ENCODE data around the gene MAP3K8.

MAP3K8 gene

GRCh38 chr10:30433730-30434272 lies at the start of gene MAP3K8:
Gene MAP3K8 (plus strand): TSS chr10:30434184. CDS start chr10:30438939, 4,755 bp downstream.
- peak; percentile 54 to 96 (median 78) for DNase-seq
- intact Hi-C loops (cut with DNase I) = no loop called here

DNA sequence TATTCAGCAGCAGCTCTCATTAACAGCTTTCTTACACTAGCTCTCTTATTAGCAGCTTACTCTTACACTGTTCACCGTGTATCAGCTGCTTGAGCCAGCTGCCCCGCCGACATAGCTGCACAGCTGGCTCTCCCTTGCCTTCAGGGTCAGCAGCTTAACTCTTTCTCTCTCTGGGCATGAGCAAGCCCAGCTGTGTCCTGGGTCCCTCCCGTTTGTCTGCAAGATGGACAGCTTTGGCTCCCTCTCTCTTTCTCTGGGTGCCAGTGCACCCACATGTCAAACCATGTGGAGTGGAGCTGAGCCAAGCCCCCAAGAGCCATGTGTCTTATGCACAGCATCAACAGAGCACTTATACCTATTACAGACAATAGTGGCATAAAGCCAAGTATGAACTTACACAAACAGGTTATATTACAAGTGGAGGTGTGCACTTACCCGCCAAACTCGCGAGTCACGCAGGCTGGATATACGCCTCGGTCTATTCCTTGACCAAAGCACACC lies 49.2 kb upstream of the MAP3K8 start:
- intact Hi-C loops (cut with DNase I) = no loop called here
- no peak for DNase-seq

GRCh38 chr10:30386801-30387588 lies 47.0 kb upstream of the MAP3K8 start:
- intact Hi-C loops (cut with DNase I) = no loop called here
- DNase-seq = no peak

- DNase-seq = no peak
- intact Hi-C loops (cut with DNase I) = no loop called here
Measured at GRCh38 chr10:30387646-30388243, 46.2 kb upstream of the MAP3K8 start.

- intact Hi-C loops (cut with DNase I) = no loop called here
- no peak for DNase-seq
Measured at GRCh38 chr10:30389543-30389942, 44.4 kb upstream of the MAP3K8 start.

GRCh38 chr10:30390207-30390606 lies 43.8 kb upstream of the MAP3K8 start:
- DNase-seq = no peak
- intact Hi-C loops (cut with DNase I) = no loop called here

- no peak for DNase-seq
- intact Hi-C loops (cut with DNase I) = no loop called here
Measured at GRCh38 chr10:30391266-30391665, 42.7 kb upstream of the MAP3K8 start.

GRCh38 chr10:30392564-30392990 lies 41.4 kb upstream of the MAP3K8 start:
- DNase-seq = peak in 9 of 10 donors; percentile 48 to 94 (median 74)
- intact Hi-C loops (cut with DNase I) = loop anchor here (1.0 kb wide), 2 partner anchors 142 to 199 kb away; no protein-coding TSS in a partner anchor

GRCh38 chr10:30396293-30396692 lies 37.7 kb upstream of the MAP3K8 start:
- no peak for DNase-seq
- intact Hi-C loops (cut with DNase I) = no loop called here

GRCh38 chr10:30396698-30397097 lies 37.3 kb upstream of the MAP3K8 start:
- DNase-seq = no peak
- intact Hi-C loops (cut with DNase I) = no loop called here

DNA sequence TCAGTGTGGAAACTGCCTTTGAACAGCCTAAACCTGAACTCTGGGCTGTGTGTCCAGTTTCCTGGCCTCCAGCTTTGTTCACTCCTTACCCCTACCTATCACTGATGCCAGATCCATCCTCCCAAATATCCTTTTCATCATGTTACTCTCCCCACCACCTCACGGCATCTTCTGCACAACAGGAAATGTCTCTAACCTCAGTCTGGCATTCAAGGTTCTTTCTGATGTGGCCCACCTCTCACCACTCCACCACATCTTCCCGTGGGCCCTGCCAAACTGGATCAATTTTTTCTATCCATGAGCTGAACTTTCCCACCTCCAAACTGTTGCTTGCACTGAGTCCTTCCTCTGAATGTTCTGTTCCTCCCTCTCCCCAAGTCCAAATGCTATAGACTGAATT lies 35.8 kb upstream of the MAP3K8 start:
- DNase-seq = no peak
- intact Hi-C loops (cut with DNase I) = no loop called here

DNA sequence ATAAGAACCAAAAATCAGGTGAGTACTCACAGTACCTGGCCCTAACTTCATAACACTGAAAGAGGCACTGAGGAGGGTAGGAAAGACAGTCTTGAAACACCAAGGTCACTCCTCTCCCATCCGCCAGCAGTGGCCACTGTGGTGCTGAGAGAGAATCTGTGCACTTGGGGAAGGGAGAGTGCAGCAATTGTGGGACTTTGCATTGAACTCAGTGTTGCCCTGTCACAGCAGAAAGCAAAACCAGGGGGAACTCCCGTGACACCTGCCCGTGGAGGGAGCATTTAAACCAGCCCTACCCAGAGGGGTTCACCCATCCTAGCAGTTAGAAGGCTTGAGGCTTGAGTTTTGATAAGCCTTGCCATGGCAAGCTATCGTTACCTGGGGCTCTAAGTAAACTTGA lies 35.2 kb upstream of the MAP3K8 start:
- DNase-seq = peak in 1 of 10 donors; percentile 20
- intact Hi-C loops (cut with DNase I) = no loop called here

- peak in 1 of 10 donors; percentile 59 for DNase-seq
- intact Hi-C loops (cut with DNase I) = no loop called here
Measured at GRCh38 chr10:30403494-30403893, 30.5 kb upstream of the MAP3K8 start.

DNA sequence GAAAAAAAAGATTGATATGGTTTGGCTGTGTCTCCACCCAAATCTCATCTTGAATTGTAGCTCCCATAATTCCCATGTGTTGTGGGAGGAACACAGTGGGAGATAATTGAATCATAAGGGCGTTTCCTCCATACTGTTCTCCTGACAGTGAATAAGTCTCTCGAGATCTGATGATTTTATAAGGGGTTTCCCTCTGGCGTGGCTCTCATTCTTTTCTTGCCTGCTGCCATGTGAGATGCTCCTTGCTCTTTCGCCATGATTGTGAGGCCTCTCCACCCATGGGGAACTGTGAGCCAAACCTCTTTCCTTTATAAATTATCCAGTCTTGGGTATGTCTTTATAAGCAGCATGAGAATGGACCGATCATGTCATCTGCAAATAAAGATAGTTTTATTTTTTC lies 29.4 kb upstream of the MAP3K8 start:
- intact Hi-C loops (cut with DNase I) = no loop called here
- no peak for DNase-seq

DNA sequence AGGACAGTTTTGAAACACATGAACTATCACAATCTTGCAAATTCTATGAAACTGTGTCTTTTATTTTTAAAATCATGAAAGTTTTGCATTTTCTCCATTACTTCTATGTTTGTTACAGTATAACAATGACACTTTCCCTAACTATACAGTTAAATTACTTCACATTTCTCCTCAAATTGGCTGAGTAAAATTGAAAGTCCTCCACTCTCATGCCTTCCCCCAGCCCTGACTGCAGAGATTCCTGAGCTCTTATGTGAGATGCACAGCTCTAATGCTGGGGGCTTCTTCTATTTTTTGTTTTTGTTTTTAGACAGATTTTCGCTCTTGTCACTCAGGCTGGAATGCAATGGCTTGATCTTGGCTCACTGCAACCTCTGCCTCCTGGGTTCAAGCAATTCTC lies 22.7 kb upstream of the MAP3K8 start:
- DNase-seq = no peak
- intact Hi-C loops (cut with DNase I) = no loop called here

GRCh38 chr10:30412901-30413300 lies 21.1 kb upstream of the MAP3K8 start:
- DNase-seq = no peak
- intact Hi-C loops (cut with DNase I) = no loop called here

GRCh38 chr10:30413996-30414576 lies 19.9 kb upstream of the MAP3K8 start:
- intact Hi-C loops (cut with DNase I) = loop anchor here (2.0 kb wide), 1 partner anchor 121 kb away; no protein-coding TSS in a partner anchor
- no peak for DNase-seq

DNA sequence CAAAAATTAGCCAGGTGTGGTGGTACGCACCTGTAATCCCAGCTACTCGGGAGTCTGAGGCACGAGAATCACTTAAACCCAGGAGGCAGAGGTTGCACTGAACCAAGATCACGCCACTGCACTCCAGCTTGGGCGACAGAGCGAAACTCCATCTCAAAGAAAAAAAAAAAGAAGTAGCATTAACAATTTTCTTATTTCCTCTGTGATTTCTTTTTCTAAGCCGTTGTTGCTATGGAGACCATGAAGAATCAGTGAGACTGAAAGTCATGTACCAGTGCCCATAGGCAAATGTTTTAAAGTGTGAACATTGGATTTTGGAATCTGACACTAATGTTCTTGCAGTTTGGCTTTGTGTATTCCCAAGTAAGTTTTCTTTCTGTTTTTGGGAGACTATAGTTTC lies 18.4 kb upstream of the MAP3K8 start:
- DNase-seq = no peak
- intact Hi-C loops (cut with DNase I) = loop anchor here (2.0 kb wide), 1 partner anchor 119 kb away; no protein-coding TSS in a partner anchor

DNA sequence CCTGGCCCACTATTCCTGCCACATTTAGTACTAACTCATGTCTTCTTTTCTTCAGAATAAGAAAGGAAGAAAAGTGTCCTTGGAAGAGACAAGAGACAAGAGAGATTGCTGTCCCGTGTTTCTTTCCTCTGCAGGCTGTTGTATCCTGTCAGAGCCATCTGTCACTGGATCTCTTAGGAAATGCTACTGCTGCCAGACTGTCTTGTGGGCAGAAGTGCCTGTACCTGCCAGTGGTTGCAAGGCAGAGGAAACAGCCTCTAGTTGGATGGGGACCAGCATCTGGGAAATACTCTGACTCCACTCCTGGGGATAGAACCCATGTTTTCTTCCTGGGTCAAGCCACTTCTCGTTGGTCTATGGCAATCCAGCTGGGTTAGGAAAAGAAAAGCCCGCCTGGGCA lies 16.7 kb upstream of the MAP3K8 start:
- intact Hi-C loops (cut with DNase I) = no loop called here
- no peak for DNase-seq

DNA sequence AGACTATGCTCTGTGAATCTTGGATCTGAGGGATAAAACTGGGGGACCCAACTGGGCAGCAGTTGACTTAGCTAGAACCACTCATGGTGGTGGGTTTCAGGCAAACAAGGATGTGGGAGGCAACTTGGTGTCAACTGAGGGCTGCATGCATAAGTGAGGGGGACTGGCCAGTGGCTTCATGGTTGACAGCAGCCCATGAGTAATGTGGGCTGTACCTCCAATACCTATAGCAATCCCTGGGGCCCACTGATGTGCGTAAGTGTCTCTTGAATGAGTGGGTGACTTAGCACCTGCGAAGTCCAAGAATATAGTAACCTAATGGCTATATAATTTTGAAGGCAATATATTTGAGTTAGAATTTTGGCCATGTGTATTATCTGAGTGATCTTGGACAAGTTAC lies 13.7 kb upstream of the MAP3K8 start:
- no peak for DNase-seq
- intact Hi-C loops (cut with DNase I) = no loop called here

DNA sequence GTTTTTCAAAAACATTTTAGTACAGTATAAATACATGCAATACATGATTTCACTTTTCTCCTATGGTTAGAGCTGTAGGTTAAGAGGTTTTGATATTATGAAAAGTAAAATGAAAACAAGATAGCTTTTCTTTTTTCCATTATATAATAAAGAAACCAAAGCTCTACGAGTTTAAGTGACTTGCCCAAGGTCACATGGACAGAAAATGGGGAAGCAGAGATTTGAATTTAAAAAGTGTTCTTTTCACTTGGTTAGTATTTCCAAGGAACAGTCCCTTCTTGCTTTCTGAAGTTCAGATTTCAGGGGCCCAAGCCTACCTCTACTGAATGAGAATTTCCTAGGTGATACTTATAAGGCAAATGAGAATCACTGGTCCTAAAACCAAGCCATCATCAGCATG lies 13.2 kb upstream of the MAP3K8 start:
- no peak for DNase-seq
- intact Hi-C loops (cut with DNase I) = no loop called here
